Esophagus muscularis mucosa (tissue), 4 donors: Measurements from ENCODE around the gene TRRAP. TPM values are rescaled to one million over a fixed set of nuclear protein-coding genes. Genes with fewer than 3 reads are reported as not detected.

Experiments used
- DNase-seq: peaks from one replicate; pipeline ENCODE4 v3.0.0-alpha.2; 2017; ENCODE audit errors: extremely low spot score
- H3K27ac ChIP-seq, 4 donors: fragments of 200-600 bp; sonication (generic); replicated peaks in 1 of 4; 1 replicate in 3 of 4; 2 replicates in 1 of 4; pipeline ENCODE4 v1.5.1; 2016 to 2019; ENCODE audit warnings: mild to moderate bottlenecking in 1 of 4
- H3K27me3 ChIP-seq, 4 donors: fragments of 200-600 bp; sonication (generic); one replicate each; pipeline versions ENCODE4 v1.5.1 to v1.6.0; 2016 to 2019
- H3K36me3 ChIP-seq, 4 donors: fragments of 200-600 bp; sonication (generic); one replicate each; pipeline ENCODE4 v1.5.1; 2016 to 2019
- H3K4me1 ChIP-seq, 4 donors: fragments of 200-600 bp; sonication (generic); one replicate each; pipeline ENCODE4 v1.5.1; 2016 to 2019
- H3K4me3 ChIP-seq, 4 donors: fragments of 200-600 bp; sonication (generic); 1 replicate in 2 of 4; 2 replicates in 2 of 4; pipeline ENCODE4 v1.5.1; 2016 to 2019; ENCODE audit warnings: mild to moderate bottlenecking in 4 of 4, moderate library complexity in 1 of 4
- H3K9me3 ChIP-seq, 4 donors: fragments of 200-600 bp; sonication (generic); 1 replicate in 3 of 4; 2 replicates in 1 of 4; pipeline ENCODE4 v1.5.1; 2016 to 2019
- CTCF ChIP-seq, 3 experiments: fragments of 200-600 bp in 2 of 3; fragments of 450-650 bp in 1 of 3; sonication (generic) in 2 of 3; IDR thresholded peaks; one replicate each; pipeline ENCODE4 v1.5.1; 2017 to 2019; ENCODE audit warnings: antibody characterized with exemption in 3 of 3, mild to moderate bottlenecking in 2 of 3, moderate library complexity in 1 of 3
- EP300 ChIP-seq: sonication (generic); formaldehyde crosslinking; IDR thresholded peaks from one replicate; pipeline ENCODE4 v1.6.1; 2017; ENCODE audit warnings: antibody characterized with exemption
- POLR2A ChIP-seq: fragments of 450-650 bp; IDR thresholded peaks from one replicate; pipeline ENCODE4 v1.6.1; 2017; ENCODE audit warnings: antibody characterized with exemption, moderate library complexity, mild to moderate bottlenecking, low read depth
- POLR2AphosphoS5 ChIP-seq, 2 donors: sonication (generic); formaldehyde crosslinking; IDR thresholded peaks; one replicate each; pipeline ENCODE4 v1.6.1; 2017; ENCODE audit warnings: antibody characterized with exemption in 2 of 2
- WGBS: methylation state at CpG from one replicate; pipeline ENCODE4 v1.1.5; 2018; 5-methylcytosine and 5-hydroxymethylcytosine counted together
- intact Hi-C: fragments of 100-400 bp; cut with DNase I; formaldehyde crosslinking; loops from one replicate; pipeline ENCODE4 v1.15.1; 2023
- total RNA-seq, 4 donors: library from RNA; depleted of rRNA; stranded (reverse); fragments of >200 nt; gene quantifications; one replicate each; pipeline versions ENCODE4 v1.1.0 to v1.2.1, GENCODE V29; 2016

TRRAP gene
- total RNA-seq, 4 donors from 2014 or later = 22.9 to 38.0 (median 29.7) TPM

GRCh38 chr7:99016196-99016595 lies 137.9 kb downstream of the TRRAP start:
- Histone ChIP-seq H3K4me1 (peaks cover 0 to 9% (median 0%) of the 10 kb centered on the region in 4 donors), H3K27me3 (no peaks in the 10 kb centered on the region), H3K27ac (no peak overlapping the region), H3K36me3 (peaks cover 41 to 66% (median 60%) of the 10 kb centered on the region in 4 donors), H3K9me3 (no peaks in the 10 kb centered on the region), H3K4me3 (no peak overlapping the region)
- intact Hi-C loops = no loop called here
- no peak for DNase-seq
- no peak for TF ChIP-seq EP300
- no peak for TF ChIP-seq POLR2AphosphoS5 (IDR thresholded peaks at IDR 0.05)
- TF ChIP-seq POLR2A = no peak
- TF ChIP-seq CTCF (IDR thresholded peaks at IDR 0.05) = no peak
- WGBS = 95% methylated on average over 8 of the region's 8 CpGs

- DNase-seq = no peak
- WGBS = 91% methylated on average over 12 of the region's 12 CpGs
- Histone ChIP-seq H3K4me3 (no peak overlapping the region), H3K36me3 (peaks cover 10 to 30% (median 24%) of the 10 kb centered on the region in 4 donors), H3K27ac (no peak overlapping the region), H3K27me3 (no peaks in the 10 kb centered on the region), H3K9me3 (no peaks in the 10 kb centered on the region), H3K4me1 (peaks cover 0 to 12% (median 6%) of the 10 kb centered on the region in 4 donors)
- TF ChIP-seq CTCF (IDR thresholded peaks at IDR 0.05) (no peak), POLR2A (no peak), EP300 (no peak), POLR2AphosphoS5 (IDR thresholded peaks at IDR 0.05) (no peak)
- intact Hi-C loops = no loop called here
Observed at GRCh38 chr7:99019523-99020412, 141.4 kb downstream of the TRRAP start.

DNA sequence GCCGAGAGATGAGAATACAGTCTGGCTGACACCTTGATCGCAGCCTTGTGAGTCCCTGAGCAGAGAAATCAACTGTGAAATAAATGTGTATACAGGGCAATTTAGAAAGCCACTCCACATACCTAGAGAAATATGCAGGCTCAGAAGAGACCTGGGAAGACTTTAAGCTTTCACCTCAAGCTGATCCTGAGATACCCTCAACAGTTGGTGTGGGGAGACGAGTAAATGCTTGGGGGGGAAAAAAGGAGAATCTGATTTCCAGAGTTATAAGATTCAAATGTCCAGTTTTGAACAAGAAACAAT lies 142.0 kb downstream of the TRRAP start:
- Histone ChIP-seq H3K9me3 (no peaks in the 10 kb centered on the region), H3K4me1 (peaks cover 0 to 12% (median 6%) of the 10 kb centered on the region in 4 donors), H3K36me3 (peaks cover 4 to 24% (median 18%) of the 10 kb centered on the region in 4 donors), H3K27ac (no peak overlapping the region), H3K27me3 (no peaks in the 10 kb centered on the region), H3K4me3 (no peak overlapping the region)
- no peak for DNase-seq
- TF ChIP-seq POLR2A = no peak
- no peak for TF ChIP-seq CTCF (IDR thresholded peaks at IDR 0.05)
- TF ChIP-seq EP300 = no peak
- no peak for TF ChIP-seq POLR2AphosphoS5 (IDR thresholded peaks at IDR 0.05)
- intact Hi-C loops = no loop called here
- 73% methylated on average over 3 of the region's 3 CpGs for WGBS

GRCh38 chr7:99021941-99022560 lies 143.7 kb downstream of the TRRAP start:
- DNase-seq = no peak
- 80% methylated on average over 3 of the region's 3 CpGs for WGBS

More at GRCh38 chr7:99021941-99022560, 143.7 kb downstream of the TRRAP start:
- Histone ChIP-seq H3K4me3 (no peak overlapping the region), H3K4me1 (peaks cover 0 to 12% (median 6%) of the 10 kb centered on the region in 4 donors), H3K27me3 (no peaks in the 10 kb centered on the region), H3K36me3 (peaks cover 4 to 14% (median 10%) of the 10 kb centered on the region in 4 donors), H3K27ac (peak overlapping the region in 2 of 4 donors; percentile 10 to 18), H3K9me3 (no peaks in the 10 kb centered on the region)
- intact Hi-C loops = no loop called here
- TF ChIP-seq POLR2AphosphoS5 (IDR thresholded peaks at IDR 0.05) (no peak), POLR2A (no peak), EP300 (no peak), CTCF (IDR thresholded peaks at IDR 0.05) (no peak)
